WI38 (cell line): Measurements from ENCODE around the gene SORL1-AS1.
"Not testable (repeated sequence)": the region's sequence is repeated elsewhere in the genome, so short reads cannot be mapped to it uniquely, and the experiment has no call there.

ENCODE experiments used
- H3K4me3 ChIP-seq: 2 replicates; pipeline ENCODE4 v1.5.1; 2011; ENCODE audit warnings: low read depth, mild to moderate bottlenecking, control low read depth, low read length
- TF ChIP-seq, protein P1 (sequence below): IDR thresholded peaks from 2 replicates; pipeline ENCODE4 v1.5.1; 2012; ENCODE audit warnings: low read depth, mild to moderate bottlenecking, control low read depth, low read length

The SORL1-AS1 gene

DNA sequence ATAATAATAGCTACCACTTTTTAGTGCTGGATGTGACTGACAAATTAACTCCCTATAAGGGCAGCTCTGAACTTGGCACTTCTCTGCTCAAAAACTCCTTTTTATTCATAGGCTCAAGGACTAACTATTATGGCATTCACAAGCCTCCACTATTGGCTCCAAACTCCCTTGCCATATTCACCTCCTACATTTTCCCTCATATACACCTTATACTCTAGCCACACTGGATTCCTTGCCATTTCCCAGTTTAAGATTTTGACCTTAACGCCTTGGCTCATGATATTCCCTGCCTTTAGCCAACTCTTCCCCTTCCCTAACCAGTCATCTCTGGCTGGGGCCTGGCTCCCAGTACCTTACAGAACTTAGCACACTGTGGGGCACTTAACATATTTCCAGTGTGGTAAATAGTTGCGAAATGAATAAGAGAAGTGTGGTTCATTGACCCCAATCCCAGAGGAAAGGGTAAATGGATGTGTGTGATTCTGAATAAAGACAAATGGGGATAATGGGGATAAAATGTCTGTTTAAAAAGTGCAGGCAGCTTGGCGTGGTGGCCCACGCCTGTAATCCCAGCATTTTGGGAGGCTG lies 40.7 kb downstream of the SORL1-AS1 start:
- TF ChIP-seq, protein P1, sequence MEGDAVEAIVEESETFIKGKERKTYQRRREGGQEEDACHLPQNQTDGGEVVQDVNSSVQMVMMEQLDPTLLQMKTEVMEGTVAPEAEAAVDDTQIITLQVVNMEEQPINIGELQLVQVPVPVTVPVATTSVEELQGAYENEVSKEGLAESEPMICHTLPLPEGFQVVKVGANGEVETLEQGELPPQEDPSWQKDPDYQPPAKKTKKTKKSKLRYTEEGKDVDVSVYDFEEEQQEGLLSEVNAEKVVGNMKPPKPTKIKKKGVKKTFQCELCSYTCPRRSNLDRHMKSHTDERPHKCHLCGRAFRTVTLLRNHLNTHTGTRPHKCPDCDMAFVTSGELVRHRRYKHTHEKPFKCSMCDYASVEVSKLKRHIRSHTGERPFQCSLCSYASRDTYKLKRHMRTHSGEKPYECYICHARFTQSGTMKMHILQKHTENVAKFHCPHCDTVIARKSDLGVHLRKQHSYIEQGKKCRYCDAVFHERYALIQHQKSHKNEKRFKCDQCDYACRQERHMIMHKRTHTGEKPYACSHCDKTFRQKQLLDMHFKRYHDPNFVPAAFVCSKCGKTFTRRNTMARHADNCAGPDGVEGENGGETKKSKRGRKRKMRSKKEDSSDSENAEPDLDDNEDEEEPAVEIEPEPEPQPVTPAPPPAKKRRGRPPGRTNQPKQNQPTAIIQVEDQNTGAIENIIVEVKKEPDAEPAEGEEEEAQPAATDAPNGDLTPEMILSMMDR = no peak
- H3K4me3 ChIP-seq = no peak overlapping the region

DNA sequence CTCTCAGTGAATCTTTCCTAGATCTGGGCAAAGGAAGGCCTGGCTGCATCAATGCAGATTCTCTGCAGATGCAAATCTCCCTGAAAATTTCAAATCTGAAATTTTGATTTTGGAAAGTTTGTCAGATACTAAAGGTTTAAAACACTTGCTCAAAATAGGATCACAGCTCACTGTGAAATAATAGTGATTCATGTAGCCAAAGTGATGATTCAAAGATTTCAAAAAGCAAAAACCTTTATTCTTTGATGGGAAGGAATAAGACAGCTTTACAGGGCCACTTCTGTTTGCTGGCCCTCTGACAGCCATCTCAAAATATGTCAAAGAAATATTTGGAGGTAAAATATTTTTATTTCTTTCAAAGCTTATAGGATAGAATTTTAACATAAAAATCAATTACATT lies 41.4 kb downstream of the SORL1-AS1 start:
- H3K4me3 ChIP-seq = not testable (repeated sequence)

DNA sequence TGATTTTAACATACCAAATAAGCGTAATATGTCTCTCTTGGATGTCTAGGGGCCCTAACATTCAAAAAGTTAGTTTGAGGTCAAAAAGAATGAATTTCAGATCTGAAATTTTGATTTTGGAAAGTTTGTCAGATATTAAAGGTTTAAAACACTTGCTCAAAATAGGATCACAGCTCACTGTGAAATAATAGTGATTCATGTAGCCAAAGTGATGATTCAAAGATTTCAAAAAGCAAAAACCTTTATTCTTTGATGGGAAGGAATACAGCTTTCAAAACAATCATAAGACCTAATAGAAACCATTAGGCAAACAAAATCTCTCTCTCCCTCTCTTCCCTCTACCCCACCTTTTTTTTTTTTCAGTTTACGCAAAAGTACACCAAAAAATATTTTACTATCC lies 42.7 kb downstream of the SORL1-AS1 start:
- not testable (repeated sequence) for H3K4me3 ChIP-seq

DNA sequence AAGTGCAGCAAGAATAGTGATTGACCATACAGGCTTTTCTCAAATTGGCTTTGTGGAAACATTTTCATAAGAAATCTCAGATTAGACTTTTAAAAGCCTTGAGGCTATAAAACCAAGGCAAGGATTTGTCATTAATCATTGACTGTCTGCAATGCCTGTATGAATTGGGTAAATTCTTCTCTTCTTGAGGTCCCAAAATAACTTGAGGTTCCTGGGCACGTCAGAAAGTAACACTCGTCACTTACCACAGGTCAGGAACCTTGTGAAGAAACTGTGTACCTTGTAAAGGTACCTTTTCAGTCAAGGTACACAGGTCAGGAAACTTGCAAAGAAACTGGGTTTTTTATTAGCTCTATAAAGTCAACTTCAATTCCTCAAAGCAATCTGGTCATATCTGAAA lies 43.9 kb downstream of the SORL1-AS1 start:
- TF ChIP-seq, protein P1 = no peak

DNA sequence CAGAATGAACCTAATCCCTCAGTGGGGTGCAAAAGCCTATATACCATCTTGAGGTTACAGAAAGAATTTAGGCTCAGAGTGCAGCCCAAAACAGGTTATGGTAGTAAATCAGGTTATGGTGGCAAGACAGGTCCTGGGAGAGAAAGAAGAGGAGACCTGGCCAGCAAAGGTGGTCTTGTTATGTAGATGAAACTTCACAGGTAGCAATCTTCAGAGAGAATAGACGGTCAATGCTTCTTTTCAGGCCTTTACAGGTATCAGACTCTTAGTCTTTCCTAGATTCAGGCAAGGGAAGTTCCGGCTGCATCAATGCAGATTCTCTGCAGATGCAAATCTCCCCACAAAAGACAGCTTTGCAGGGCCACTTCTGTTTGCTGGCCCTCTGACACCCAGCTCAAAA lies 46.5 kb downstream of the SORL1-AS1 start:
- TF ChIP-seq, protein P1 = no peak
- no peak overlapping the region for H3K4me3 ChIP-seq

More for the DNA sequence above, 43.9 kb downstream of the SORL1-AS1 start:
- H3K4me3 ChIP-seq = no peak overlapping the region

DNA sequence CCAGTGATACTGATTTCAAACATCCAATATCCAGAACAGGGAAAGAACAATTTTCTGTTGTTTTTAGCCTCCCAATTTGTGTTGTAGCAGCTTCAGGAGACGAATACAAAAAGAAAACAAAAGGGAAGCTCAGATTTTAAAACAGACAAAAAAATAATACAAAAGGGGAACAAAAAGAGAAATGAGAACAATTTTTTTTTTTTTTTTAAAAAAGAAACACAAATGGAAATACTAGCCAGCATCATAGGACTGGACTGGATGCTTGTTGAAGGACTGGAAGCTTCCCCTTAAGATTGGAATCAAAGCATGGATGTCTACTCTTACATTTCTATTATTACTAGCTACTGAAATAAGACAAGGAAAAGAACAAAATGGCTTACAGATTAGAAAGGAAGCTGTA lies 47.1 kb downstream of the SORL1-AS1 start:
- H3K4me3 ChIP-seq = no peak overlapping the region
- TF ChIP-seq, protein P1 = no peak

DNA sequence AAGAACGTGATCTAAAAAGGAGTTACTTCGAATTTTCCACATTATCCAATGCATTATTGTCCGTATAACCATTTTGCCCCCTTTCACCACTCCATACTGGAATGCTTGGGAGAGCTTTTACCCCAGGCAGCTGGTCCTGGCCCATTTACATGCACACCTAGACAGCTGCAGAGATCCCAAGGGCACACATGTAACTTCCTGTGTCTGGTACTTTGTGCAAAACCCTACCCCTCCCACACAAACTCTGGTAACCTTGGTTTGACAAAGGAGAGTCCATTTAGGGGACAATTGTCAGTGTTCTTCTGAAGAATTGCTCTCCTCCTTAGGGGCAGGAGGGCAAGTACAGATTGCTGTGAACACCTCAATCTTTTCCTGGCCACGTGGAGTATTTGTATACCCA lies 58.0 kb downstream of the SORL1-AS1 start:
- H3K4me3 ChIP-seq = no peak overlapping the region
- TF ChIP-seq, protein P1 = no peak

DNA sequence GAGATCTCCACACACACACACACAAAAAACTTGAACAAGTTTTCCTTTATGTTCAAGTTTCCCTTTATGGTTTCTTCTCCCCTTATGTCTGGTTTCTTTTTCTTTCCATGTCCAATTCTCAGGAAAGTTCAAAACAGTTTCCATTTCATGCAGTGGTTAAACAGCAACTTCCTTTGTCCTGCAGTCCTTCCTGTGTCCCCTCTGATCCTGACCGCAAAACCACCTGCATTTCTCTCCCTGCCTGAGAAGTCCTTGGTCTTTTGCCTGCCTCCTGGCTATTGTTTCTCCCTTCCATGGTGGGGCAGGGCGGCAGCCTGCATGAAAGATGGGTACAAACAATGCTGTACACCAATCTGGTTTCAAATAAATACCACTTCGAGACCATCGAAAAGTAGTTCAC lies 58.9 kb downstream of the SORL1-AS1 start:
- TF ChIP-seq, protein P1 = no peak
- no peak overlapping the region for H3K4me3 ChIP-seq
